RWPE2 (cell line): Measurements from ENCODE around the gene MRGPRX2.
A peak's percentile ranks its signal among the peaks of the same experiment; 100 is the strongest.

Experiments
- ATAC-seq: fragments of 200-7000 bp; cut with Tn5 transposase; 3 replicates; pipeline ENCODE4 v1.9.1; 2021; ENCODE audit warnings: low read depth
- DNase-seq: peaks from one replicate; pipeline ENCODE4 v3.0.0-alpha.2; 2020; ENCODE audit warnings: low spot score
- H3K27ac ChIP-seq: fragments of 450-650 bp; 2 replicates; pipeline ENCODE4 v1.5.1; 2017; ENCODE audit warnings: mild to moderate bottlenecking; ENCODE audit not compliant: poor library complexity, severe bottlenecking
- H3K27me3 ChIP-seq: fragments of 250-450 bp; sonication (Bioruptor Pico); 2 replicates; pipeline ENCODE4 v1.5.1; 2021; ENCODE audit warnings: mild to moderate bottlenecking, moderate library complexity; ENCODE audit not compliant: insufficient read depth, poor library complexity, severe bottlenecking
- H3K36me3 ChIP-seq: fragments of 250-450 bp; sonication (Bioruptor Pico); 2 replicates; pipeline ENCODE4 v1.5.1; 2020; ENCODE audit warnings: low read depth, mild to moderate bottlenecking, moderate library complexity
- H3K4me1 ChIP-seq: fragments of 250-450 bp; sonication (Bioruptor Pico); 2 replicates; pipeline ENCODE4 v1.5.1; 2021; ENCODE audit warnings: mild to moderate bottlenecking, moderate library complexity; ENCODE audit not compliant: insufficient read depth, poor library complexity, severe bottlenecking
- H3K4me3 ChIP-seq: fragments of 250-450 bp; sonication (Bioruptor Pico); 2 replicates; pipeline ENCODE4 v1.5.1; 2021; ENCODE audit warnings: mild to moderate bottlenecking, moderate library complexity; ENCODE audit not compliant: severe bottlenecking
- H3K9me3 ChIP-seq: fragments of 250-450 bp; sonication (Bioruptor Pico); 2 replicates; pipeline ENCODE4 v1.5.1; 2021; ENCODE audit warnings: mild to moderate bottlenecking, moderate library complexity; ENCODE audit not compliant: severe bottlenecking
- TF ChIP-seq, protein P1 (sequence below): fragments of 450-650 bp; IDR thresholded peaks from one replicate; pipeline ENCODE4 v1.5.1; 2017; ENCODE audit warnings: mild to moderate bottlenecking, moderate library complexity; ENCODE audit not compliant: poor library complexity, severe bottlenecking

The MRGPRX2 gene

DNA sequence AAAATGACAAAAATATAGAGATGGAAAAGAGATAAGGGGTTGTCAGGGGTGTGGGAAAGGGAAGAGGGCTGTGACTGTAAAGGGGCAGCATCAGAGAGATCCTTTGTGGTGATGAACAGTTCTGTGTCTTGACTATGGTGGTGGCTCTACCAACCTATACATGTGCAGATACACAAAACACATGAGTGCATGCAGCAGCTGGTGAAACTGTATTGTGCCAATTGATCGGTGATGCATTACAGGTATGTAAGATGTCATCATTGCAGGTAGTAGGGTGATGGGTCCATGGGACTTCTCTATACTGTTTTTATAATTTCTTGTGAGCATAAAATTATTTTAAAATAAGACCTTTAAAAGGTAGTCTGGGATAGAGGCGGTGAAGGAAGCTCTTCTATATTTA is 32.3 kb upstream of the MRGPRX2 start:
- no peaks in the 10 kb centered on the region for H3K27me3 ChIP-seq
- TF ChIP-seq, protein P1, sequence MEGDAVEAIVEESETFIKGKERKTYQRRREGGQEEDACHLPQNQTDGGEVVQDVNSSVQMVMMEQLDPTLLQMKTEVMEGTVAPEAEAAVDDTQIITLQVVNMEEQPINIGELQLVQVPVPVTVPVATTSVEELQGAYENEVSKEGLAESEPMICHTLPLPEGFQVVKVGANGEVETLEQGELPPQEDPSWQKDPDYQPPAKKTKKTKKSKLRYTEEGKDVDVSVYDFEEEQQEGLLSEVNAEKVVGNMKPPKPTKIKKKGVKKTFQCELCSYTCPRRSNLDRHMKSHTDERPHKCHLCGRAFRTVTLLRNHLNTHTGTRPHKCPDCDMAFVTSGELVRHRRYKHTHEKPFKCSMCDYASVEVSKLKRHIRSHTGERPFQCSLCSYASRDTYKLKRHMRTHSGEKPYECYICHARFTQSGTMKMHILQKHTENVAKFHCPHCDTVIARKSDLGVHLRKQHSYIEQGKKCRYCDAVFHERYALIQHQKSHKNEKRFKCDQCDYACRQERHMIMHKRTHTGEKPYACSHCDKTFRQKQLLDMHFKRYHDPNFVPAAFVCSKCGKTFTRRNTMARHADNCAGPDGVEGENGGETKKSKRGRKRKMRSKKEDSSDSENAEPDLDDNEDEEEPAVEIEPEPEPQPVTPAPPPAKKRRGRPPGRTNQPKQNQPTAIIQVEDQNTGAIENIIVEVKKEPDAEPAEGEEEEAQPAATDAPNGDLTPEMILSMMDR, result no peak
- no peaks in the 10 kb centered on the region for H3K9me3 ChIP-seq
- DNase-seq (no peak), ATAC-seq (no peak)
- H3K27ac ChIP-seq, result no peak overlapping the region
- no peaks in the 10 kb centered on the region for H3K36me3 ChIP-seq
- H3K4me3 ChIP-seq, result no peak overlapping the region
- H3K4me1 ChIP-seq, result peaks cover 21% of the 10 kb centered on the region

DNA sequence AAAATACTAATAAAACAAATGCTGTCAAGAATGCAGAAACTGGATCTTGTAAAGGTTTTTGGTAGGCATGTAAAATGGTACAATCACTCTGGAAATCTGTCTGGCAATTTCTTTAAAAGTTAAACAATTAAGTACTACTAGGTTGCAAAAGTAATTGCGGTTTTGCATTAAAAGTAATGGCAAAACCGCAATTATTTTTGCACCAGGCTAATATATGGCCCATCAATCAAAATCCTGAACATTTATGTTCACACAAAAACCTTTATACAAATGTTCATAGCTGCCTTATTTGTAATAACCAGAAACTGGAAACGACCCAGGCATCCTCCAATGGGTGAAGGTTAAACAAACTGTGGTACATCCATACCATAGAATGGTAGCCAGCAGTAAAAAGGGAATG is 31.8 kb upstream of the MRGPRX2 start:
- H3K36me3 ChIP-seq, result no peaks in the 10 kb centered on the region
- ATAC-seq (no peak), DNase-seq (no peak)
- H3K27me3 ChIP-seq, result no peaks in the 10 kb centered on the region
- no peaks in the 10 kb centered on the region for H3K9me3 ChIP-seq
- H3K4me1 ChIP-seq, result peaks cover 26% of the 10 kb centered on the region
- TF ChIP-seq, protein P1, result no peak
- H3K4me3 ChIP-seq, result no peak overlapping the region
- no peak overlapping the region for H3K27ac ChIP-seq

DNA sequence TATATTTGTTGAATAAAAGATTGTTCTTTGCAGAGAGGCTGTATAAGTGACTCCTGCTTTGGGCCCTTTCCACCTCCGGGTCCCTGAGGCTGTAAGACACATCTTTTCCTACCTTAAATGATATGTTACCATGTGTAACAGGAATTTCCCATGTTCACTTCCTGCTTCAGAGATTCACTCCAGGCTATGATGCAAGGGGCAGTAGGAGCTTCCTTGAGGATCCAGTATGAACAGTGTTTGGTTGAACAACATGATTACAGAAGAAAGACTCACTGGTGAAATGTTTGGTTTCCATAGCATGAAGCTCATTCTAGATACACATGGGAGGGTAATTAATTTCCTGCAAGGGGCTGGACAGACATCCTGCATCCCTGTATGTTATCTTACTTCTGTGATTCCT is 30.8 kb upstream of the MRGPRX2 start:
- TF ChIP-seq, protein P1, result peak; percentile 6
- H3K27me3 ChIP-seq, result no peaks in the 10 kb centered on the region
- no peak for DNase-seq
- ATAC-seq, result no peak
- no peak overlapping the region for H3K4me3 ChIP-seq
- H3K27ac ChIP-seq, result no peak overlapping the region
- H3K9me3 ChIP-seq, result no peaks in the 10 kb centered on the region
- no peaks in the 10 kb centered on the region for H3K36me3 ChIP-seq
- H3K4me1 ChIP-seq, result peaks cover 29% of the 10 kb centered on the region

DNA sequence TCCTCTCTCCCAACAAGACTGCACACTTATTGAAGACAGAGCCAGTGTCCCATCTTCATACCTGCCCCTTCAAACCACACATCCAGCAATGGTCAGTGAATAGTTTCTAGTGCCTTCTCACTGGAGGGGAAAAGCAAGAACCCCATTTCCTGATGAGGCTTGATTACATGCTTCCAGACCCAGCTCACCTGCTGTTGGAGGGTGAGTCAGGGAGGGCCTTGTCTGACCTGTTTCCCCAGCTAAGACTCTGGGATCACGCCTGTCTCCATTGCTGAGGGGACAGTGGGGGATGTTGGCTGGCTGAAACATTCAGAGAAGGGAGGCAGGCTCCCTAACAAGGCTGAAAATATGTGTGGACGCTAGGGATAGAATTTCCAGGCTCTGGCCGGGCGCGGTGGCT is 28.9 kb upstream of the MRGPRX2 start:
- Histone ChIP-seq H3K36me3 (no peaks in the 10 kb centered on the region), H3K4me1 (peaks cover 29% of the 10 kb centered on the region), H3K27me3 (no peaks in the 10 kb centered on the region), H3K27ac (peak overlapping the region; percentile 10), H3K4me3 (no peak overlapping the region), H3K9me3 (no peaks in the 10 kb centered on the region)
- TF ChIP-seq, protein P1, result no peak
- ATAC-seq, result peak; percentile 64; the same call in 2 of the 3 replicates
- no peak for DNase-seq

DNA sequence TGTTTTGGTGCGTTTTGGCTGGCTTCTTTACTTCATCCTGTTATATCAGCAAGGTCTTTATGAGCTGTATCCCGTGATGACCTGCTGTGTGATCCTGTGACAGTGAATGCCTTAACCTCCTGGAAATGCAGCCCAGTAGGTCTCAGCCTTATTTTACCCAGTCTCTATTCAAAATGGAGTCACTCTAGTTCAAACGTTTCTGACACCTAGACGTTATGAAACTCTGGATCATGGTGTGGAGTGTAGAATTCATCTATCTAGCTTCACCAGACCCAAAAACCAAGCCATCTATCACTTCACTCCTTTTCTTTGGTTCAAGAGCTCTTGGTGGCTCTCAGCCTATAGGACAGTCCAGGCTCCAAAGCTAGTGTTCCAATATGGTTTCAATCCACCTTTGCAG is 28.3 kb upstream of the MRGPRX2 start:
- ATAC-seq (no peak), DNase-seq (no peak)
- TF ChIP-seq, protein P1, result no peak
- Histone ChIP-seq H3K27ac (peak overlapping the region; percentile 83), H3K4me1 (peaks cover 27% of the 10 kb centered on the region), H3K27me3 (no peaks in the 10 kb centered on the region), H3K36me3 (no peaks in the 10 kb centered on the region), H3K4me3 (no peak overlapping the region), H3K9me3 (no peaks in the 10 kb centered on the region)
